ENCODE data around the gene AKR1C2. TPM values are rescaled to one million over a fixed set of nuclear protein-coding genes. Genes with fewer than 3 reads are reported as not detected.
"Not testable (repeated sequence)": the region's sequence is repeated elsewhere in the genome, so short reads cannot be mapped to it uniquely, and the experiment has no call there.

Gene AKR1C2
- 100 to 1,000 TPM in 1 of 2 donors, 10 to 100 TPM in 1; 37.5 to 142 TPM for polyA plus RNA-seq

GRCh38 chr10:5003127-5004029, at the start of gene AKR1C2:
Gene AKR1C2, minus strand, starts transcription at chr10:5003857. Its CDS starts 22 bp downstream, at chr10:5003835.
- not testable (repeated sequence) for H3K27ac ChIP-seq (ENCODE audit: low read depth in 2 of 2, low read length in 1 of 2); H3K36me3 ChIP-seq (ENCODE audit: control insufficient read depth in 2 of 2, insufficient read depth in 2 of 2, low read length in 1 of 2); H3K9me3 ChIP-seq (ENCODE audit: control insufficient read depth in 2 of 2, insufficient read depth in 1 of 2, low read depth in 1 of 2, low read length in 1 of 2); H3K4me1 ChIP-seq (ENCODE audit: control insufficient read depth in 2 of 2, insufficient read depth in 2 of 2, low read length in 1 of 2); H3K27me3 ChIP-seq (ENCODE audit: control insufficient read depth in 1 of 2, insufficient read depth in 2 of 2, low read length in 2 of 2)
- 32 to 42% methylated on average over 6 to 7 of the region's 10 CpGs for WGBS, 2 donors
- H3K4me3 ChIP-seq (ENCODE audit: low read depth in 1 of 2, low read length in 2 of 2), result peak within 1 kb of the TSS in 1 of 2 donors; percentile 15

- not testable (repeated sequence) for H3K4me3 ChIP-seq (ENCODE audit: low read depth in 1 of 2, low read length in 2 of 2); H3K4me1 ChIP-seq (ENCODE audit: control insufficient read depth in 2 of 2, insufficient read depth in 2 of 2, low read length in 1 of 2); H3K9me3 ChIP-seq (ENCODE audit: control insufficient read depth in 2 of 2, insufficient read depth in 1 of 2, low read depth in 1 of 2, low read length in 1 of 2); H3K27me3 ChIP-seq (ENCODE audit: control insufficient read depth in 1 of 2, insufficient read depth in 2 of 2, low read length in 2 of 2); H3K36me3 ChIP-seq (ENCODE audit: control insufficient read depth in 2 of 2, insufficient read depth in 2 of 2, low read length in 1 of 2)
- WGBS, 2 donors, result 92 to 97% methylated on average over 16 of the region's 16 CpGs
- H3K27ac ChIP-seq (ENCODE audit: low read depth in 2 of 2, low read length in 1 of 2), result peak overlapping the region in 1 of 2 donors; percentile 76
Measured at GRCh38 chr10:5052951-5053500, 49.4 kb upstream of the AKR1C2 start.

GRCh38 chr10:5047912-5048628, 44.4 kb upstream of the AKR1C2 start:
- peaks cover 0 to 7% of the 10 kb centered on the region in 2 donors for H3K4me1 ChIP-seq (ENCODE audit: control insufficient read depth in 2 of 2, insufficient read depth in 2 of 2, low read length in 1 of 2)
- peaks cover 0 to 3% of the 10 kb centered on the region in 2 donors for H3K9me3 ChIP-seq (ENCODE audit: control insufficient read depth in 2 of 2, insufficient read depth in 1 of 2, low read depth in 1 of 2, low read length in 1 of 2)
- H3K36me3 ChIP-seq (ENCODE audit: control insufficient read depth in 2 of 2, insufficient read depth in 2 of 2, low read length in 1 of 2), result no peaks in the 10 kb centered on the region
- no peak overlapping the region for H3K27ac ChIP-seq (ENCODE audit: low read depth in 2 of 2, low read length in 1 of 2)
- WGBS, 2 donors, result 63 to 76% methylated on average over 1 of the region's 1 CpG
- no peak overlapping the region for H3K4me3 ChIP-seq (ENCODE audit: low read depth in 1 of 2, low read length in 2 of 2)
- no peaks in the 10 kb centered on the region for H3K27me3 ChIP-seq (ENCODE audit: control insufficient read depth in 1 of 2, insufficient read depth in 2 of 2, low read length in 2 of 2)

GRCh38 chr10:5047055-5047454, 43.4 kb upstream of the AKR1C2 start:
- 77 to 88% methylated on average over 5 of the region's 5 CpGs for WGBS, 2 donors
- H3K9me3 ChIP-seq (ENCODE audit: control insufficient read depth in 2 of 2, insufficient read depth in 1 of 2, low read depth in 1 of 2, low read length in 1 of 2); H3K4me1 ChIP-seq (ENCODE audit: control insufficient read depth in 2 of 2, insufficient read depth in 2 of 2, low read length in 1 of 2); H3K4me3 ChIP-seq (ENCODE audit: low read depth in 1 of 2, low read length in 2 of 2); H3K27ac ChIP-seq (ENCODE audit: low read depth in 2 of 2, low read length in 1 of 2); H3K36me3 ChIP-seq (ENCODE audit: control insufficient read depth in 2 of 2, insufficient read depth in 2 of 2, low read length in 1 of 2); H3K27me3 ChIP-seq (ENCODE audit: control insufficient read depth in 1 of 2, insufficient read depth in 2 of 2, low read length in 2 of 2): not testable (repeated sequence)

GRCh38 chr10:5046410-5046809, 42.8 kb upstream of the AKR1C2 start:
- Histone ChIP-seq H3K4me1 (ENCODE audit: control insufficient read depth in 2 of 2, insufficient read depth in 2 of 2, low read length in 1 of 2) (peaks cover 0 to 5% of the 10 kb centered on the region in 2 donors), H3K9me3 (ENCODE audit: control insufficient read depth in 2 of 2, insufficient read depth in 1 of 2, low read depth in 1 of 2, low read length in 1 of 2) (peaks cover 0 to 3% of the 10 kb centered on the region in 2 donors), H3K4me3 (ENCODE audit: low read depth in 1 of 2, low read length in 2 of 2) (no peak overlapping the region), H3K27me3 (ENCODE audit: control insufficient read depth in 1 of 2, insufficient read depth in 2 of 2, low read length in 2 of 2) (no peaks in the 10 kb centered on the region), H3K27ac (ENCODE audit: low read depth in 2 of 2, low read length in 1 of 2) (no peak overlapping the region), H3K36me3 (ENCODE audit: control insufficient read depth in 2 of 2, insufficient read depth in 2 of 2, low read length in 1 of 2) (no peaks in the 10 kb centered on the region)
- WGBS, 2 donors, result 90 to 94% methylated on average over 6 of the region's 6 CpGs

GRCh38 chr10:5045095-5045494, 41.4 kb upstream of the AKR1C2 start:
- Histone ChIP-seq H3K9me3 (ENCODE audit: control insufficient read depth in 2 of 2, insufficient read depth in 1 of 2, low read depth in 1 of 2, low read length in 1 of 2) (peaks cover 0 to 3% of the 10 kb centered on the region in 2 donors), H3K27ac (ENCODE audit: low read depth in 2 of 2, low read length in 1 of 2) (no peak overlapping the region), H3K4me3 (ENCODE audit: low read depth in 1 of 2, low read length in 2 of 2) (no peak overlapping the region), H3K27me3 (ENCODE audit: control insufficient read depth in 1 of 2, insufficient read depth in 2 of 2, low read length in 2 of 2) (no peaks in the 10 kb centered on the region), H3K36me3 (ENCODE audit: control insufficient read depth in 2 of 2, insufficient read depth in 2 of 2, low read length in 1 of 2) (no peaks in the 10 kb centered on the region), H3K4me1 (ENCODE audit: control insufficient read depth in 2 of 2, insufficient read depth in 2 of 2, low read length in 1 of 2) (peaks cover 0 to 5% of the 10 kb centered on the region in 2 donors)
- WGBS, 2 donors, result 90 to 91% methylated on average over 9 of the region's 9 CpGs

- Histone ChIP-seq H3K27ac (ENCODE audit: low read depth in 2 of 2, low read length in 1 of 2) (no peak overlapping the region), H3K4me1 (ENCODE audit: control insufficient read depth in 2 of 2, insufficient read depth in 2 of 2, low read length in 1 of 2) (peaks cover 0 to 5% of the 10 kb centered on the region in 2 donors), H3K27me3 (ENCODE audit: control insufficient read depth in 1 of 2, insufficient read depth in 2 of 2, low read length in 2 of 2) (no peaks in the 10 kb centered on the region), H3K36me3 (ENCODE audit: control insufficient read depth in 2 of 2, insufficient read depth in 2 of 2, low read length in 1 of 2) (no peaks in the 10 kb centered on the region), H3K4me3 (ENCODE audit: low read depth in 1 of 2, low read length in 2 of 2) (no peak overlapping the region), H3K9me3 (ENCODE audit: control insufficient read depth in 2 of 2, insufficient read depth in 1 of 2, low read depth in 1 of 2, low read length in 1 of 2) (peaks cover 0 to 3% of the 10 kb centered on the region in 2 donors)
- 76 to 88% methylated on average over 1 of the region's 1 CpG for WGBS, 2 donors
Measured at GRCh38 chr10:5043716-5044115, 40.1 kb upstream of the AKR1C2 start.

GRCh38 chr10:5042922-5043321, 39.3 kb upstream of the AKR1C2 start:
- Histone ChIP-seq H3K27ac (ENCODE audit: low read depth in 2 of 2, low read length in 1 of 2) (no peak overlapping the region), H3K27me3 (ENCODE audit: control insufficient read depth in 1 of 2, insufficient read depth in 2 of 2, low read length in 2 of 2) (no peaks in the 10 kb centered on the region), H3K4me3 (ENCODE audit: low read depth in 1 of 2, low read length in 2 of 2) (no peak overlapping the region), H3K4me1 (ENCODE audit: control insufficient read depth in 2 of 2, insufficient read depth in 2 of 2, low read length in 1 of 2) (peaks cover 0 to 5% of the 10 kb centered on the region in 2 donors), H3K9me3 (ENCODE audit: control insufficient read depth in 2 of 2, insufficient read depth in 1 of 2, low read depth in 1 of 2, low read length in 1 of 2) (peaks cover 0 to 3% of the 10 kb centered on the region in 2 donors), H3K36me3 (ENCODE audit: control insufficient read depth in 2 of 2, insufficient read depth in 2 of 2, low read length in 1 of 2) (no peaks in the 10 kb centered on the region)
- 73 to 76% methylated on average over 4 of the region's 4 CpGs for WGBS, 2 donors

GRCh38 chr10:5041471-5042023, 37.9 kb upstream of the AKR1C2 start:
- Histone ChIP-seq H3K4me3 (ENCODE audit: low read depth in 1 of 2, low read length in 2 of 2) (no peak overlapping the region), H3K36me3 (ENCODE audit: control insufficient read depth in 2 of 2, insufficient read depth in 2 of 2, low read length in 1 of 2) (no peaks in the 10 kb centered on the region), H3K27me3 (ENCODE audit: control insufficient read depth in 1 of 2, insufficient read depth in 2 of 2, low read length in 2 of 2) (no peaks in the 10 kb centered on the region), H3K27ac (ENCODE audit: low read depth in 2 of 2, low read length in 1 of 2) (no peak overlapping the region), H3K9me3 (ENCODE audit: control insufficient read depth in 2 of 2, insufficient read depth in 1 of 2, low read depth in 1 of 2, low read length in 1 of 2) (peaks cover 0 to 3% of the 10 kb centered on the region in 2 donors), H3K4me1 (ENCODE audit: control insufficient read depth in 2 of 2, insufficient read depth in 2 of 2, low read length in 1 of 2) (peaks cover 0 to 5% of the 10 kb centered on the region in 2 donors)
- WGBS, 2 donors, result 54 to 57% methylated on average over 9 of the region's 9 CpGs

Data from esophagus (tissue), 2 donors.